ENCODE measurements around the gene PARP14. TPM values are rescaled to one million over a fixed set of nuclear protein-coding genes. Genes with fewer than 3 reads are reported as not detected.

Gene PARP14
- total and polyA plus RNA-seq, 2 donors (not counting 1 experiment from before 2014, with no cell fraction given), result 113 to 188 TPM

DNA sequence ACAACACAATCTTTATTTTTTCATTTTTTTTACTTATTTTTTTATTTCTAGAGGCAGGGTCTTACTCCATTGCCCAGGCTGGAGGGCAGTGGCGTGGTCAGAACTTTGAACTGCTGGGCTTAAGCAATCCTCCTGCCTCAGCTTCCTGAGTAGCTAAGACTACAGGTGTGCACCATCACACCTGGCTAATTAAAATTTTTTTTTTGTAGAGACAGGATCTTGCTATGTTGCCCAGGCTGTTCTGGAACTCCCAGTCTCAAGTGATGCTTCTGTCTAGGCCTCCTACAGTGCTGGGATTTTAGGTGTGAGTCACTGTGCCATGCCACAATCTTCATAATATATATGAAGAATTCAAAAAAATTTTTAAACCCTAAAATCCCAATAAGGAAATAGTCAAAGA is 92.2 kb downstream of the PARP14 start:
- ChIA-PET POLR2A (no interaction called here), CTCF (interaction anchor here (0.6 to 1.0 kb wide), 2 partner anchors 18 to 52 kb away, joined by 3 to 8 read pairs; no protein-coding TSS in a partner anchor)
- no peaks in the 10 kb centered on the region for H3K9me3 ChIP-seq (ENCODE audit: control extremely low read depth in 1 of 3, control insufficient read depth in 2 of 3, insufficient read depth in 1 of 3, low read length in 2 of 3)
- intact Hi-C loops (cut with micrococcal nuclease), result no loop called here
- no peaks in the 10 kb centered on the region for H3K79me2 ChIP-seq (ENCODE audit: control insufficient read depth, insufficient read depth, low read length)
- no peaks in the 10 kb centered on the region for H4K20me1 ChIP-seq (ENCODE audit: control insufficient read depth, insufficient read depth, low read length, poor library complexity, severe bottlenecking)
- no peak overlapping the region for H3K27ac ChIP-seq (ENCODE audit: low read length in 2 of 2)
- no peak for DNase-seq
- peaks cover 0 to 6% of the 10 kb centered on the region in 2 experiments for H3K36me3 ChIP-seq (replicated peaks in 1 of 2; ENCODE audit: control extremely low read depth in 1 of 2, control insufficient read depth in 1 of 2, extremely low read depth in 1 of 2, insufficient read depth in 2 of 2, low read length in 1 of 2)
- Mint-ChIP-seq H3K9me3 (ENCODE audit: insufficient read depth) (no peaks in the 10 kb centered on the region), H3K27me3 (no peaks in the 10 kb centered on the region), H3K27ac (no peak overlapping the region), H3K4me1 (peaks cover 16% of the 10 kb centered on the region), H3K4me3 (no peak overlapping the region)
- H3K4me2 ChIP-seq (replicated peaks; ENCODE audit: low read depth, low read length, poor library complexity, severe bottlenecking), result no peak overlapping the region
- peaks cover 5 to 9% of the 10 kb centered on the region in 2 donors for H3K4me1 ChIP-seq (ENCODE audit: control insufficient read depth in 2 of 2, insufficient read depth in 2 of 2, low read length in 2 of 2)
- H3K9ac ChIP-seq (ENCODE audit: low read length), result no peak overlapping the region
- no peak overlapping the region for H2AFZ ChIP-seq (ENCODE audit: insufficient read depth, low read depth, low read length, poor library complexity, severe bottlenecking)
- H3K4me3 ChIP-seq (ENCODE audit: control extremely low read depth in 1 of 5, extremely low read depth in 1 of 5, insufficient read depth in 1 of 5, low read depth in 2 of 5, low read length in 4 of 5), result no peak overlapping the region
- H3K27me3 ChIP-seq (replicated peaks in 1 of 4; ENCODE audit: control extremely low read depth in 1 of 4, control insufficient read depth in 3 of 4, insufficient read depth in 4 of 4, low read length in 3 of 4), result no peaks in the 10 kb centered on the region
- WGBS (ENCODE audit: insufficient coverage), result no CpG with 5 or more reads among the region's 1 CpG
- ATAC-seq (ENCODE audit: low read depth), result no peak
- TF ChIP-seq, protein P1, sequence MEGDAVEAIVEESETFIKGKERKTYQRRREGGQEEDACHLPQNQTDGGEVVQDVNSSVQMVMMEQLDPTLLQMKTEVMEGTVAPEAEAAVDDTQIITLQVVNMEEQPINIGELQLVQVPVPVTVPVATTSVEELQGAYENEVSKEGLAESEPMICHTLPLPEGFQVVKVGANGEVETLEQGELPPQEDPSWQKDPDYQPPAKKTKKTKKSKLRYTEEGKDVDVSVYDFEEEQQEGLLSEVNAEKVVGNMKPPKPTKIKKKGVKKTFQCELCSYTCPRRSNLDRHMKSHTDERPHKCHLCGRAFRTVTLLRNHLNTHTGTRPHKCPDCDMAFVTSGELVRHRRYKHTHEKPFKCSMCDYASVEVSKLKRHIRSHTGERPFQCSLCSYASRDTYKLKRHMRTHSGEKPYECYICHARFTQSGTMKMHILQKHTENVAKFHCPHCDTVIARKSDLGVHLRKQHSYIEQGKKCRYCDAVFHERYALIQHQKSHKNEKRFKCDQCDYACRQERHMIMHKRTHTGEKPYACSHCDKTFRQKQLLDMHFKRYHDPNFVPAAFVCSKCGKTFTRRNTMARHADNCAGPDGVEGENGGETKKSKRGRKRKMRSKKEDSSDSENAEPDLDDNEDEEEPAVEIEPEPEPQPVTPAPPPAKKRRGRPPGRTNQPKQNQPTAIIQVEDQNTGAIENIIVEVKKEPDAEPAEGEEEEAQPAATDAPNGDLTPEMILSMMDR (IDR thresholded peaks at IDR 0.05), result no peak
- TF ChIP-seq EZH2 (IDR thresholded peaks at IDR 0.05; ENCODE audit: borderline replicate concordance, insufficient read depth, low read depth, low read length, poor library complexity, severe bottlenecking), result no peak

DNA sequence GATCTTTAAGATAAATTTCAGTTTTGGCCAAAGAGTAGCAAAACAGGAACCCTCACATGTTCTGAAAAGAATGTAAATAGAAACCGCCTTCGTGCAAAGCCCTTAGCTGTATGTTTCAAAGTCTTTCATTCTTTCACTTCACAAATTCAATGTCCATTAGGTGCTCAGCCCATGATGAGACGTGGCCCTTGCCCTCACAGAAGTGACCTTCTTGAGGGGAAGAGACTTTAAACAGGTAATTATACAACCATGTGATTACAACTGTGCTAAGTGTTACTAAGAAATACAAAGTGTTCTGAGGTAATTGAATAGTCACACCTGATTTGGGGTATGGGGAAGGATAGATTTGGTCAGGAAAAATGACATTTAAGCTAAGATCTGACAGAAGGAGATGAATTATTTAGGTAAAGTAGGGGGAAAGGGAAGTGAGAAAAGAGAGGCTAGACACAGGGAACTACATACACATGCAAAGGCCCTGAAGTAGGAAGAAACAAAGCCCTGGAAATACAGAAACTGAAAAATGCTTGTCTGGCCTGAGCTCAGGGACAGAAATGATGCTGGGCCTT is 93.4 kb downstream of the PARP14 start:
- ATAC-seq (ENCODE audit: low read depth) (no peak), DNase-seq (no peak)
- CTCF ChIA-PET, result interaction anchor here (1.0 kb wide), 1 partner anchor 19 kb away, joined by 5 read pairs; no protein-coding TSS in a partner anchor
- no peak overlapping the region for H3K4me3 Mint-ChIP-seq
- Histone ChIP-seq H3K36me3 (replicated peaks in 1 of 2; ENCODE audit: control extremely low read depth in 1 of 2, control insufficient read depth in 1 of 2, extremely low read depth in 1 of 2, insufficient read depth in 2 of 2, low read length in 1 of 2) (peaks cover 0 to 2% of the 10 kb centered on the region in 2 experiments), H2AFZ (ENCODE audit: insufficient read depth, low read depth, low read length, poor library complexity, severe bottlenecking) (no peak overlapping the region), H3K27ac (ENCODE audit: low read length in 2 of 2) (peak overlapping the region in 1 of 2 donors; percentile 61), H3K4me3 (ENCODE audit: control extremely low read depth in 1 of 5, extremely low read depth in 1 of 5, insufficient read depth in 1 of 5, low read depth in 2 of 5, low read length in 4 of 5) (no peak overlapping the region), H3K27me3 (replicated peaks in 1 of 4; ENCODE audit: control extremely low read depth in 1 of 4, control insufficient read depth in 3 of 4, insufficient read depth in 4 of 4, low read length in 3 of 4) (no peaks in the 10 kb centered on the region), H3K79me2 (ENCODE audit: control insufficient read depth, insufficient read depth, low read length) (no peaks in the 10 kb centered on the region), H3K4me1 (ENCODE audit: control insufficient read depth in 2 of 2, insufficient read depth in 2 of 2, low read length in 2 of 2) (peaks cover 5 to 9% of the 10 kb centered on the region in 2 donors), H3K4me2 (replicated peaks; ENCODE audit: low read depth, low read length, poor library complexity, severe bottlenecking) (no peak overlapping the region), H4K20me1 (ENCODE audit: control insufficient read depth, insufficient read depth, low read length, poor library complexity, severe bottlenecking) (no peaks in the 10 kb centered on the region), H3K9me3 (ENCODE audit: control extremely low read depth in 1 of 3, control insufficient read depth in 2 of 3, insufficient read depth in 1 of 3, low read length in 2 of 3) (no peaks in the 10 kb centered on the region), H3K9ac (ENCODE audit: low read length) (no peak overlapping the region)
- H3K4me1 Mint-ChIP-seq, result peaks cover 16% of the 10 kb centered on the region
- TF ChIP-seq, protein P1 (IDR thresholded peaks at IDR 0.05), result no peak
- no peak for TF ChIP-seq EZH2 (IDR thresholded peaks at IDR 0.05; ENCODE audit: borderline replicate concordance, insufficient read depth, low read depth, low read length, poor library complexity, severe bottlenecking)
- no peaks in the 10 kb centered on the region for H3K9me3 Mint-ChIP-seq (ENCODE audit: insufficient read depth)
- WGBS (ENCODE audit: insufficient coverage), result 76% methylated on average over 2 of the region's 3 CpGs
- H3K27ac Mint-ChIP-seq, result peak overlapping the region; percentile 51
- POLR2A ChIA-PET, result no interaction called here
- intact Hi-C loops (cut with micrococcal nuclease), result no loop called here
- H3K27me3 Mint-ChIP-seq, result no peaks in the 10 kb centered on the region
